SK-N-SH (cell line): ENCODE data around the gene FBXO47.

ENCODE experiments used
- RFX5 ChIP-seq: IDR thresholded peaks from 2 replicates; pipeline ENCODE4 v1.6.1; 2012; ENCODE audit warnings: mild to moderate bottlenecking, improper control_type of control experiment, low read length
- USF2 ChIP-seq: fragments of 150-350 bp; IDR thresholded peaks from 2 replicates; pipeline ENCODE4 v1.6.1; 2017; ENCODE audit warnings: antibody characterized with exemption, low read length, low read depth, borderline replicate concordance
- TF ChIP-seq, protein P1 (sequence below): fragments of 200-600 bp; sonication (generic); IDR thresholded peaks from 2 replicates; pipeline ENCODE4 v1.6.1; 2017; ENCODE audit warnings: antibody characterized with exemption, mild to moderate bottlenecking, moderate library complexity

DNA sequence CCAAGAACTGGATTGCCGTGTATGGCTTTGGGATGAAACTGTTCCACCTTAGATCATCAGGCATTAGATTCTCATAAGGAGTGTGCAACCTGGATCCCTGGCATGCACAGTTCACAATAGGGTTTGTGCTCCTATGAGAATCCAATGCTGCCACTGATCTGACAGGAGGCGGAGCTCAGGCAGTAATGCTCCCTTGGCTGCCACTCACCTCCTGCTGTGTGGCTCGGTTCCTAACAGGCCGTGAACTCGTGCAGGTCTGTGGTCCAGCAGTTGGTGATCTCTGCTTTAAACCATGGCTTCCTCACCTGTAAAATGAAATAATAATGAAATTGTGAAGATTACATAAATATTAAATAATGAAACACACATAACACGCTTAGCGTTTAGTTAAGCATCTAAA is 45.5 kb upstream of the FBXO47 start:
- TF ChIP-seq, protein P1, sequence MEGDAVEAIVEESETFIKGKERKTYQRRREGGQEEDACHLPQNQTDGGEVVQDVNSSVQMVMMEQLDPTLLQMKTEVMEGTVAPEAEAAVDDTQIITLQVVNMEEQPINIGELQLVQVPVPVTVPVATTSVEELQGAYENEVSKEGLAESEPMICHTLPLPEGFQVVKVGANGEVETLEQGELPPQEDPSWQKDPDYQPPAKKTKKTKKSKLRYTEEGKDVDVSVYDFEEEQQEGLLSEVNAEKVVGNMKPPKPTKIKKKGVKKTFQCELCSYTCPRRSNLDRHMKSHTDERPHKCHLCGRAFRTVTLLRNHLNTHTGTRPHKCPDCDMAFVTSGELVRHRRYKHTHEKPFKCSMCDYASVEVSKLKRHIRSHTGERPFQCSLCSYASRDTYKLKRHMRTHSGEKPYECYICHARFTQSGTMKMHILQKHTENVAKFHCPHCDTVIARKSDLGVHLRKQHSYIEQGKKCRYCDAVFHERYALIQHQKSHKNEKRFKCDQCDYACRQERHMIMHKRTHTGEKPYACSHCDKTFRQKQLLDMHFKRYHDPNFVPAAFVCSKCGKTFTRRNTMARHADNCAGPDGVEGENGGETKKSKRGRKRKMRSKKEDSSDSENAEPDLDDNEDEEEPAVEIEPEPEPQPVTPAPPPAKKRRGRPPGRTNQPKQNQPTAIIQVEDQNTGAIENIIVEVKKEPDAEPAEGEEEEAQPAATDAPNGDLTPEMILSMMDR, result no peak
- TF ChIP-seq RFX5, result no peak
- TF ChIP-seq USF2, result no peak
